Right lobe of liver (tissue), 6 donors: Measurements from ENCODE around the gene SIGLEC5. TPM values are rescaled to one million over a fixed set of nuclear protein-coding genes. Genes with fewer than 3 reads are reported as not detected.

Experiments used
- ATAC-seq, 4 donors: fragments of 200-7000 bp; cut with Tn5 transposase; one replicate each; pipeline ENCODE4 v1.9.1; 2020; ENCODE audit warnings: mild to moderate bottlenecking in 4 of 4, moderate library complexity in 4 of 4
- DNase-seq, 3 donors: peaks; one replicate each; pipeline ENCODE4 v3.0.0-alpha.2; 2020
- H3K27ac ChIP-seq, 3 donors: fragments of 200-600 bp; one replicate each; pipeline ENCODE4 v1.8.0; 2022
- H3K27me3 ChIP-seq, 2 donors: fragments of 200-600 bp; one replicate each; pipeline ENCODE4 v1.8.0; 2022
- H3K36me3 ChIP-seq, 4 donors: fragments of 200-600 bp; sonication (generic) in 1 of 4; one replicate each; pipeline versions ENCODE4 v1.5.1 to v1.8.0; 2017 to 2022; ENCODE audit warnings: control low read depth in 1 of 4
- H3K4me1 ChIP-seq, 4 donors: fragments of 200-600 bp; sonication (generic) in 1 of 4; one replicate each; pipeline versions ENCODE4 v1.5.1 to v1.8.0; 2017 to 2022; ENCODE audit warnings: control low read depth in 1 of 4
- H3K4me3 ChIP-seq, 3 donors: fragments of 200-600 bp; one replicate each; pipeline ENCODE4 v1.8.0; 2022
- H3K9me3 ChIP-seq, 4 donors: fragments of 200-600 bp; sonication (generic) in 1 of 4; one replicate each; pipeline versions ENCODE4 v1.5.1 to v1.8.0; 2017 to 2022; ENCODE audit warnings: control low read depth in 1 of 4
- CTCF ChIP-seq, 4 donors: fragments of 200-600 bp in 3 of 4; fragments of 450-650 bp in 1 of 4; IDR thresholded peaks; one replicate each; pipeline versions ENCODE4 v1.5.1 to v1.8.0; 2016 to 2022; ENCODE audit warnings: antibody characterized with exemption in 4 of 4, mild to moderate bottlenecking in 2 of 4
- POLR2A ChIP-seq: fragments of 450-650 bp; IDR thresholded peaks from one replicate; pipeline ENCODE4 v1.6.1; 2017; ENCODE audit warnings: antibody characterized with exemption, mild to moderate bottlenecking
- WGBS: methylation state at CpG from one replicate; pipeline ENCODE4 v1.1.6; 2018; ENCODE audit warnings: low coverage, low lambda C conversion rate; ENCODE audit not compliant: insufficient coverage; ENCODE audit errors: missing lambda C conversion rate; 5-methylcytosine and 5-hydroxymethylcytosine counted together
- intact Hi-C, 2 donors: fragments of 100-400 bp; cut with DNase I; formaldehyde crosslinking; loops; one replicate each; pipeline versions ENCODE4 v1.11.2 to v1.14.1; 2022
- small RNA-seq, 2 experiments: library from RNA; depleted of rRNA; stranded (forward); fragments of <200 nt; gene quantifications; one replicate each; pipeline ENCODE3, GENCODE V24; 2016
- total RNA-seq, 6 experiments: library from RNA; depleted of rRNA in 2 of 6; stranded (reverse); fragments of >200 nt in 2 of 6; fragmentation: NEBNext Ultra II Directional in 3 of 6; extraction: Animal tissue kit (Norgen Biotek cat#: 25700) in 3 of 6; gene quantifications; one replicate each; pipeline versions ENCODE4 v1.1.0 to v1.2.4, GENCODE V29; 2016 to 2023
- donor health status: DM: no; HTN: yes; CAD: no.
- donor health status: DM: no; HTN: no; CAD: no.
- donor health status: DM: no; HTN: no; CAD: no.
- donor health status: DM: no; HTN: yes; CAD: no.
- donor health status: DM: no; HTN: yes; CAD: no.

Gene SIGLEC5
- total RNA-seq, 6 experiments from 2014 or later: 0.89 to 1.1 (median 0.92) TPM; not detected in 3

- TF ChIP-seq POLR2A (no peak), CTCF (IDR thresholded peaks at IDR 0.05) (no peak)
- Histone ChIP-seq H3K36me3 (no peaks in the 10 kb centered on the region), H3K4me1 (no peaks in the 10 kb centered on the region), H3K27me3 (no peaks in the 10 kb centered on the region), H3K4me3 (no peak overlapping the region), H3K9me3 (no peaks in the 10 kb centered on the region), H3K27ac (no peak overlapping the region)
- ATAC-seq (no peak), DNase-seq (no peak)
- WGBS: 24% methylated on average over 2 of the region's 6 CpGs
- intact Hi-C loops: no loop called here
These were observed 65.4 kb downstream of the SIGLEC5 start for GRCh38 chr19:51564791-51565190.

Small RNAs within 50 kb of the gene (small RNA-seq; reads per million reads assigned to genes)
- 0 reads per million in 2 experiments for gene AC018755.2

Other genes starting within 250 kb of the SIGLEC5 start
- not detected for gene LIM2, start 242.4 kb downstream of the SIGLEC5 start, total RNA-seq
- gene C19orf84, start 239.8 kb downstream of the SIGLEC5 start, total RNA-seq: not detected
- 10 to 100 TPM in 2 of 6 experiments, 1 to 10 TPM in 4; 2.0 to 12.4 (median 5.6) TPM for gene SIGLEC10, start 212.8 kb downstream of the SIGLEC5 start, total RNA-seq
- 1 to 10 TPM in 1 of 6 experiments, under 1 TPM in 5; 0.31 to 1.4 (median 0.71) TPM for gene SIGLEC8, start 171.9 kb downstream of the SIGLEC5 start, total RNA-seq
- gene CEACAM18, start 151.9 kb downstream of the SIGLEC5 start, total RNA-seq: not detected
- under 1 TPM in 5 of 6 experiments, not detected in 1; 0.12 to 0.63 (median 0.33) TPM for gene SIGLEC12, start 128.6 kb downstream of the SIGLEC5 start, total RNA-seq
- gene SIGLEC6, start 98.7 kb downstream of the SIGLEC5 start, total RNA-seq: not detected
- 1 to 10 TPM; 1.2 to 5.2 (median 4.4) TPM for gene ZNF175, start 59.1 kb downstream of the SIGLEC5 start, total RNA-seq
- gene SIGLEC14, start 16.4 kb upstream of the SIGLEC5 start, total RNA-seq: 1 to 10 TPM in 4 of 6 experiments, not detected in 2; 2.9 to 6.1 (median 3.4) TPM
- gene SPACA6, start 62.9 kb upstream of the SIGLEC5 start, total RNA-seq: 1 to 10 TPM in 5 of 6 experiments, under 1 TPM in 1; 0.98 to 4.7 (median 2.3) TPM
- not detected for gene HAS1, start 93.6 kb upstream of the SIGLEC5 start, total RNA-seq
- 1 to 10 TPM; 1.1 to 9.0 (median 5.2) TPM for gene FPR1, start 121.5 kb upstream of the SIGLEC5 start, total RNA-seq
- 1 to 10 TPM in 3 of 6 experiments, under 1 TPM in 3; 0.75 to 1.6 (median 1.1) TPM for gene FPR2, start 130.8 kb upstream of the SIGLEC5 start, total RNA-seq
- 10 to 100 TPM in 1 of 6 experiments, 1 to 10 TPM in 5; 2.2 to 13.9 (median 4.6) TPM for gene FPR3, start 164.8 kb upstream of the SIGLEC5 start, total RNA-seq